Memory B cell (primary cell): ENCODE data around the gene MMUT.

ENCODE experiments used
- ATAC-seq: fragments of 150-1000 bp; cut with Tn5 transposase; 2 replicates; pipeline ENCODE4 v1.10.0; 2021; ENCODE audit warnings: low read depth, mild to moderate bottlenecking, moderate library complexity
- DNase-seq, 2 donors: peaks; one replicate each; pipeline ENCODE4 v3.0.0; 2022; ENCODE audit warnings: low spot score in 2 of 2
- H3K27ac Mint-ChIP-seq: one replicate; pipeline ENCODE4 v1.8.0; 2022; ENCODE audit warnings: mild to moderate bottlenecking, moderate library complexity, mixed read lengths
- H3K27me3 Mint-ChIP-seq: one replicate; pipeline ENCODE4 v1.8.0; 2022; ENCODE audit warnings: mixed read lengths
- H3K36me3 Mint-ChIP-seq: one replicate; pipeline ENCODE4 v1.8.0; 2022; ENCODE audit warnings: mild to moderate bottlenecking, mixed read lengths
- H3K4me1 Mint-ChIP-seq: one replicate; pipeline ENCODE4 v1.8.0; 2022; ENCODE audit warnings: mixed read lengths
- H3K4me3 Mint-ChIP-seq: one replicate; pipeline ENCODE4 v1.8.0; 2022; ENCODE audit warnings: mild to moderate bottlenecking, moderate library complexity, mixed read lengths
- H3K9me3 Mint-ChIP-seq: one replicate; pipeline ENCODE4 v1.8.0; 2022; ENCODE audit warnings: mixed read lengths

MMUT gene

DNA sequence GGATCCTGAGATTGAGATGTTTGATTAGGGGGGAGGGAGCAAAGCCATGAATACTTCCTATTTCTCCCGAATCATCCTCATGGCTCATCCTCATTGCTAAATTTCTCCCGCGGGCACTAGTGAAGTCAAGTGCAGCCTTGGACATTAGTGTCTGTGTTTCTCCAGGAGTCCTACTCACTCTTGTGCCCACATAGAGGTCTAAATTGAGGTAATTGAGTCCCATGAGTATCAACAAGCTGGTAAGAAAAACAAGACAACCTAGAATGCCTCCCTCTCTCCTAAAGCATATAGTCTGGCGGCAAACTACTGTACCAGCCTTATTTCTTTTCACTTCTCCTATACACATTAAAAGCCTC is 537 bp upstream of the MMUT start:
- DNase-seq (no peak), ATAC-seq (no peak)
- Mint-ChIP-seq H3K27ac (peak overlapping the region; percentile 98), H3K36me3 (peaks cover 3% of the 10 kb centered on the region), H3K27me3 (no peaks in the 10 kb centered on the region), H3K9me3 (no peaks in the 10 kb centered on the region), H3K4me1 (peaks cover 40% of the 10 kb centered on the region), H3K4me3 (peak overlapping the region; percentile 96)

DNA sequence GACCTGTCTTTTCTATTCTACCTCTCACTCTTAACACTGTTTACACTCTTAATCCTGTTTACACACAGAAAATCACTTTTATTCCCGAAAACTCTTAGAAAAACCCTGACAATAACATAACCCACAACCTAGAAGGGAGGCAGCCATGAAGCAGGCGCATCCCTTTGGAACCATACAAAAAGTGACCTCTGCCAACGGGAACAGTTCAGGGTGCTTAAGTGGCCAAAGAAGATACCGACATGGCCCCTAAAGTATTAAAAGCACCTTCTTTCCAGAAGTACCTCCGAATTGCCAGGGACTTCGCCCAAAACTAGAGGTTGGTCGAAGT is 490 bp downstream of the MMUT start:
- no peaks in the 10 kb centered on the region for H3K27me3 Mint-ChIP-seq
- peaks cover 33% of the 10 kb centered on the region for H3K4me1 Mint-ChIP-seq
- ATAC-seq (no peak), DNase-seq (no peak)
- no peaks in the 10 kb centered on the region for H3K9me3 Mint-ChIP-seq
- peak overlapping the region; percentile 96 for H3K4me3 Mint-ChIP-seq
- H3K36me3 Mint-ChIP-seq: peaks cover under 1% of the 10 kb centered on the region
- H3K27ac Mint-ChIP-seq: peak overlapping the region; percentile 98

DNA sequence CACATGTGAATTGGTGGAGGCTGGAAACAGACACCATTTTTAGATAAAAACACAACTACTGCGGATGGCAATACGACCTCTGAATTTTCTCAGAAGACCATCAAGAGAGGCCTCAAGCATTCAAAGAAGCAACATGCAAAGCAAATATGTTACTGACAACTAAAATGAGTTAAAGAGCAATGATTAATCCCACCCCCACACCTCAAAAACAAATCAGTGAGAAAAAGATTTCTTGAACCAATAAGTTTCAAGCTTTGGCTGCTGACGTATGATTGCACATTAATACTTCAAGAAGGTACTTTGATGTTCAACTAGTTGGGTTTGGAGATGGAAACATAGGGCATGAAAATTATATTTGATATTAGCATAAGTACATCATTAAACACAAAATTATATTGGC is 982 bp downstream of the MMUT start:
- Mint-ChIP-seq H3K36me3 (peaks cover 2% of the 10 kb centered on the region), H3K4me3 (peak overlapping the region; percentile 96), H3K27ac (peak overlapping the region; percentile 98), H3K4me1 (peaks cover 33% of the 10 kb centered on the region), H3K27me3 (no peaks in the 10 kb centered on the region), H3K9me3 (no peaks in the 10 kb centered on the region)
- no peak for ATAC-seq
- no peak for DNase-seq

DNA sequence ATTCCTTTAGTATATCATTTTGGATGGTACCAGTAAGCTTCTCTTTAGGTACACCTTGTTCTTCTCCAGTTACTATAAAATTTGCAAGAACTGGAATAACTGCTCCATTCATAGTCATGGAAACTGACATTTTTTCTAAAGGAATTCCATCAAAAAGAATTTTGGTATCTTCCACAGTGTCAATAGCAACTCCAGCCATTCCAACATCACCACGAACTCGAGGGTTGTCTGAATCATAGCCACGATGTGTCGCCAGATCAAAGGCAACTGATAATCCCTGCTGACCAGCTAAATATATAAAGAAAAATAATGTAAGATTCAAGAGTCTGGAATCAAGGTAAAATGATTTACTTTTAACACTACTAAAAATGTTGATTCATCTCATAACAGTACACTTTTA is 5.3 kb downstream of the MMUT start:
- no peak for DNase-seq
- Mint-ChIP-seq H3K4me3 (no peak overlapping the region), H3K27me3 (no peaks in the 10 kb centered on the region), H3K27ac (no peak overlapping the region), H3K36me3 (peaks cover 8% of the 10 kb centered on the region), H3K9me3 (no peaks in the 10 kb centered on the region), H3K4me1 (peaks cover 17% of the 10 kb centered on the region)
- no peak for ATAC-seq

DNA sequence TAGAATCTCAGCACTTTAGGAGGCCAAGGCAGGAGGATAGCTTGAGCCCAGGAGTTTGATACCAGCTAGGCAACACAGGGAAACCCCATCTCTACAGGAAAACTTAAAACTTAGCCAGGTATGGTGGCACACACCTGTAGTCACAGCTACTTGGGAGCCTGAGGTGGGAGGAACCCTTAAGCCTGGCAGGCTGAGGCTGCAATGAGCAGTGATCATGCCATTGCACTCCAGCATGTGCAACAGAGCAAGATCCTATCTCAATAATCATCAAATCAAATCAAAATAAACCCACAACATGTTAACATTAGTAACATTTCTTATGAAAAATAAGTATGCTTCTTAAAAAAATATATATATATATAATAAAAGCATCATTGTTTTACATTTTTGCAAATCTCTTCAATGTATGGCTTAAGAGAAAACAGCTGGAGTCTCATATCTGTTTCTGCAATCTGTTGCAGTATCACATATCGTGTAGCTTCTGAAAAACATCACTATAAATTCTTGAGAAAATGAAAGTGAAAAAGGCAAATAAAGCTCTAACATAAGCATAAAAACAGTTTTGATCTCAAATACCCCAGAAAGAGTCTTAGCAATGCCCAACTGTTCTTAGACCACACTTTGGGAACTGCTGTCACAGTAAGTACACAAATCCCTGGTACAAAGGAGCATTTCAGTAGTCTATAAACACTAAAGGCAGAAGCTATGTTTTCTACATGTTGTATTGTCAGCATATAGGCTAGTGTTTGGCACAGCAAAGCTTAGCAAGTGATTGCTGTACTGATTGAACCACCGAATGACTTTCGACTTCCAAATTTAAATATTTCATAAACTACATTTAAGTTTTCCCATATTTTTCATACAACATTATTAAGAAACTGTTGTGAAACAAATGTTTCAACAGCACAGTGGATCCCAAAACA is 8.0 kb downstream of the MMUT start:
- Mint-ChIP-seq H3K4me1 (peaks cover 8% of the 10 kb centered on the region), H3K9me3 (no peaks in the 10 kb centered on the region), H3K27me3 (no peaks in the 10 kb centered on the region), H3K36me3 (peaks cover 13% of the 10 kb centered on the region), H3K4me3 (no peak overlapping the region), H3K27ac (no peak overlapping the region)
- DNase-seq (no peak), ATAC-seq (no peak)

DNA sequence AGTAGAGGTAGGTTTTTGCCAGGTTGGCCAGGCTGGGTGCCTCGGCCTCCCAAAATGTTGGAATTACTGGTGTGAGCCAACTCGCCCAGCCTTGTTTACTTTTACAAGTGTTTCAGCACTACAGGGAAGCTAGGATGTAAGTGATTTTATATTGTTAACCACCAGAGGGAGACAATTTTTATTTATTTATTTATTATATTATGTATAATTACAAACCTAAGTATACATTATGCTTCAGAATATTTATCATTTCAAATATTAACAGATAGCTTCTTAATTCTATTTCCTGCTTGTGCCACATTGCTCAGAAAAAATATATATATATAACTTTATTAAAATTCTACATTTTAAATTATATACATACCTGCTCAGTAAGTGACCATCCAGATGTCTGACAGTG is 9.8 kb downstream of the MMUT start:
- Mint-ChIP-seq H3K4me1 (no peaks in the 10 kb centered on the region), H3K4me3 (no peak overlapping the region), H3K36me3 (peaks cover 19% of the 10 kb centered on the region), H3K27me3 (no peaks in the 10 kb centered on the region), H3K9me3 (no peaks in the 10 kb centered on the region), H3K27ac (no peak overlapping the region)
- no peak for ATAC-seq
- no peak for DNase-seq

DNA sequence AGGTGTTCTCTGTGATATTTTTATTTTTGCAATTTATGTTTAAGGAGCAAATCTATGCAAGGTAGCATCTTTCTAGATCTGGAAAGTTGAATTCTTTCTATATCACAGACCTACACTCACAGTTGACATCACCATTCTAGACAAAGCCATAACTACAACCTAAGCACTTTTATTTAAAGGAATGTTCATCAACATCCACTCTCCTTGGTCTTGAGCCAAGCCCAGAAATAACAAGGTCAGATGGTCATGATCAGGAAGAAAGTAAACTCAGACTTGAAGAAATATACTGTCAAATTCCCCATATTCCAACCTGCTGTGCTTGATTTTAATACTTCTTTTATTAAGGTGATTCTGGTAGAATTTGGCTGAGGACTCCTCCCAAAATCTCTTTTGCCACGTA is 32.2 kb downstream of the MMUT start:
- H3K27ac Mint-ChIP-seq: no peak overlapping the region
- peaks cover 3% of the 10 kb centered on the region for H3K9me3 Mint-ChIP-seq
- no peak for ATAC-seq
- no peaks in the 10 kb centered on the region for H3K27me3 Mint-ChIP-seq
- peaks cover 32% of the 10 kb centered on the region for H3K36me3 Mint-ChIP-seq
- DNase-seq: no peak
- H3K4me3 Mint-ChIP-seq: no peak overlapping the region
- H3K4me1 Mint-ChIP-seq: no peaks in the 10 kb centered on the region

DNA sequence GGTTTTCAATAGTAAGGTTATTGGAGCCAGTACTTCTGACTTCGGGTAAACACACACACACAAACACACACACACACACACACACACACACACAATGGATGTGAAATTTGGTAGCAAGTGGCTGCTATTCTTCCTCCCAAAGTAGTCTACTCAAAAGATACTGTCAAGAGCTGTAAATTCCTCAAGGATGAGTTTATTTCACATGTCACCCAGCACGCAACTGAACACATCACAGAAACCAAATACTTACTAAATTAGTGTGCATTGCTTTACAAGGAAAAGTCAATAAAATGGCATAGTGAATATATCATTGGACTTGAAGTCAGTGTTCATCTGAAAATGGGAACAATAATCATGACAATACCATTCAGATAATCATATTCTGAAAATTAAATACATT is 32.9 kb downstream of the MMUT start:
- Mint-ChIP-seq H3K27me3 (no peaks in the 10 kb centered on the region), H3K36me3 (peaks cover 27% of the 10 kb centered on the region), H3K4me1 (no peaks in the 10 kb centered on the region), H3K9me3 (peaks cover 3% of the 10 kb centered on the region), H3K4me3 (no peak overlapping the region), H3K27ac (no peak overlapping the region)
- DNase-seq: no peak
- no peak for ATAC-seq

DNA sequence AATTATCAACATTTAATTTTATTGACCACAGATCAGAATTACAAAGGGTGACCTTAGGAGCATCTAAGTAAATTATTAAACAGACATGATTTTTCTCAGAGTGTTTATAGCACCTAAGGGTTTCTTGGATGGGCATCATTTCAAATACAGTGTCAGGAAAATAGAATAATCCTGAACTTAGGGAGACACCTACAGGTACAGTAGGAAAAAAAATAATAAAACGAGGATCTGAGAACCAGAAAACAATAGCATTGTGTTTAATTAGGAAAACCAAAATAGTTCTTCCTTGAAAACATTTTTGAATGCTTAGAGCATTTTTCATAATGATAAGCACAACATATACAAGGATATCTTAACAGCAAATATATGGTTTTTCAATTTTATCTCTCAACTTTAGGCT is 39.2 kb downstream of the MMUT start:
- ATAC-seq (no peak), DNase-seq (no peak)
- no peak overlapping the region for H3K4me3 Mint-ChIP-seq
- no peaks in the 10 kb centered on the region for H3K27me3 Mint-ChIP-seq
- H3K4me1 Mint-ChIP-seq: no peaks in the 10 kb centered on the region
- H3K36me3 Mint-ChIP-seq: peaks cover 7% of the 10 kb centered on the region
- peaks cover 3% of the 10 kb centered on the region for H3K9me3 Mint-ChIP-seq
- no peak overlapping the region for H3K27ac Mint-ChIP-seq

DNA sequence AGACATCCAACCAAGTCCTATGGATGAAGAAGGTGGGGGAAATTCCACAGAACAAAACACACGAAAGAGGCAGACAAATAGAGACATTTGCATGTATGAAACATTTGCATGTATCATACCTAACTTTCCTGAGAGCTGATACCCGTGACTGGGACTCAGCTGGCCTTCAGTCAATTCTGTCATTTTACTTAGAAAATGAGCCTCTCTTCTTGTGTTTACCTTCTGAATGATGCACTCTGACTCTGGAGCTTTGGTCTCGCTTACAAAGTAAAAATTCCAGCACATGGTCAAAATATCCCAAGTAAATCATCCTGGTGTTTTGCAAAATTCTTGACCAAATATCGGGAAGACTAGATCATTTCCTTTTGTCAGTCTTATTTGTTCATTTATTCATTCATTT is 46.9 kb downstream of the MMUT start:
- Mint-ChIP-seq H3K36me3 (no peaks in the 10 kb centered on the region), H3K27ac (no peak overlapping the region), H3K9me3 (no peaks in the 10 kb centered on the region), H3K4me1 (no peaks in the 10 kb centered on the region), H3K27me3 (peaks cover 6% of the 10 kb centered on the region), H3K4me3 (no peak overlapping the region)
- DNase-seq (no peak), ATAC-seq (no peak)

DNA sequence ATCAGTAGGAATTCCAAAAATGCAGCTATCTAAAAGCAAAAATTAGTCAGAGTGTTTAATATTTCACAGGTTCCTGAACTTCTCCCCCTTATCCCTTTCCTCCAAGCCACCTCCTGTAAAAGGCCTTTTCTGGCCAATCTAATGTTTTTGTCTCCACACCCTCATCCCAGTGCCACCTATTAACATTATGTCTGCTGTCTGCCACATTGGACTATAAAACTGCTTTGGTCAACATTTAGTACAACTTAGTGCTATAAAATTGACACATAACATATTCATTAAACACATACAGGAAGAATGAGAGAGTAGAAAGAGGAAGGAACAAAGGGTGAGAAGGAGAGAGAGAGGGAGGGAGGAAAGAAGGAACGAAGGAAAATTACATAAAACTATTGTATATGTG is 47.7 kb downstream of the MMUT start:
- ATAC-seq (no peak), DNase-seq (no peak)
- H3K4me3 Mint-ChIP-seq: no peak overlapping the region
- H3K36me3 Mint-ChIP-seq: no peaks in the 10 kb centered on the region
- H3K27ac Mint-ChIP-seq: no peak overlapping the region
- no peaks in the 10 kb centered on the region for H3K4me1 Mint-ChIP-seq
- no peaks in the 10 kb centered on the region for H3K9me3 Mint-ChIP-seq
- peaks cover 6% of the 10 kb centered on the region for H3K27me3 Mint-ChIP-seq

DNA sequence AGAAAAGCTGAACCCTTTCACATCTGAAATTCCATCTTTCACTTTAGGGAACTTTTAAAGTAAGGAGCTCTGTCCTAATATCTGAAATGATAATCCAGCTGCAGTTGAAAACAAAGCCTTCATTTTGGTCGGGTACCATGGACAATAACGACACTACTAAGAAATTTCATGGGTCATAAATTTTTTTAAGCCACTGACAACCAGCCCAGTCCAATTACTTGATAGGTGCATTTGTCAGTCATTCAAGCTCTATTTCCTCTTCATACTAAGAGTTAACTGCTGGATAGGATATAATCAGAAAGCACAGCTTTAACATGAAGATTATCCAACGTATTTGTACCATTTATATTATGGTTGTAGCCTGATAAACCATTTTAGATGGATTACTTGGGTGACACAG is 52.5 kb downstream of the MMUT start:
- H3K36me3 Mint-ChIP-seq: no peaks in the 10 kb centered on the region
- no peaks in the 10 kb centered on the region for H3K4me1 Mint-ChIP-seq
- H3K27me3 Mint-ChIP-seq: peaks cover 5% of the 10 kb centered on the region
- H3K9me3 Mint-ChIP-seq: no peaks in the 10 kb centered on the region
- no peak for ATAC-seq
- no peak overlapping the region for H3K4me3 Mint-ChIP-seq
- H3K27ac Mint-ChIP-seq: no peak overlapping the region
- DNase-seq: no peak

DNA sequence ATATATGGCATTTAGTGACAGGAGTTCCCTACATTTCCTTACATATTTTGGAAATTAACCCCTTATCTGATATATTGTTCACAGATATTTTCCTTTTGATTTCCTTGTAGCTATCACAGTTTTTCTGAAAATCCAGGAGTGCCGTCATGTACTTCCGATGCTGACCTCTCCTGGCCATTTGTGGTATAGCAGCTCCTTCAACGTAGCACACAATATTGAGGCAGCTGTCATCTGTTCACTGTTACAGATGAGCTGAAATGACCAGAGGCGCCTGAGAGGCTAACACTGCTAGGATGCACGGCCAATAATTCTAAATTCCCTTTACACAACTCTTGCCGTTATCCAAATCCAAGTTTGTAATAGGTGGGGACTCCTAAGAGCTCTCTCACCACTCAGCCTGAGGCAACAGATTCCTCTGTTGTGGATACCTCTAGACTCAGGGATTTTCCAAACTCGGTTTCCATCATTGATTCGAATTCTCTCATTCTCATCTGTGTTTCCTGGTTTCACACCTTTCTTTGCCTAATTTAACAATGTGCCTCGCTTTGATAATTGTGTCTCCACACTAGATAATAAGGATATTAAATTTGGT is 53.0 kb downstream of the MMUT start:
- Mint-ChIP-seq H3K27me3 (peaks cover 5% of the 10 kb centered on the region), H3K9me3 (no peaks in the 10 kb centered on the region), H3K36me3 (no peaks in the 10 kb centered on the region), H3K4me3 (no peak overlapping the region), H3K27ac (no peak overlapping the region), H3K4me1 (no peaks in the 10 kb centered on the region)
- ATAC-seq: peak; percentile 38
- peak; percentile 28 to 55 for DNase-seq

DNA sequence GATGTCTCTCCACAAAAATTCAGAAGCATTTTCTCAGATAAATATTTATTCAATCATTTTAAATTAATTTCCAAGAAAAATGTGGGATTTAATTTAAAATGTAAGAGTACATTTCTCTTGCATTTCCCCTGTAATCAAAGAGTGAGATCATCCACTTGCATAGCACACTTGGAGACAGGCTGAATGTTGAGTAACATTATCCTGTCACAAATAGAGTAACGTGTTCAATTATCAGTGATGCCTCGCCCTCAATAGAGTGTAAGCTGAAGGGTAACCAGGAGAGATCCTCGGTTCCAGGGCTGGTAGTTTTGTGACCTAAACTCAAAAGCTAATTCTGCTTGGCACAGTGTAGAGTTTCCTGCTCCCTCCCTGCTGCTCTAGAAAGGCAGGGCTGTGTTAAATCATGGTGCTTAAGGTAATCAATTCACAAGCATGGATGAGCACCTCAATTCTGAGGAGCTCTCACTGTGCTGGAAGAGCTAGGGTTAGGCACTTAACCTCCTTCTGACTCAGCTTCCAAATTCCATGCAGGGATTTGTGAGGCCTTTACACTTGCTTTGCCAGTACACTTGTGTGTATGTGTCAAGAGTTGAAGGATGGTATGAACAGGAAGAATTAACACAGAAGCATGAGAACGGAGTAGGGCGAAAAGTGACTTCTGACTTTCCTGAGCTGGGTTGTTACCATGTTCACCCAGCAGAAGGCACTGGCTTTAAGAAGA is 56.6 kb downstream of the MMUT start:
- DNase-seq (no peak), ATAC-seq (no peak)
- H3K9me3 Mint-ChIP-seq: no peaks in the 10 kb centered on the region
- no peaks in the 10 kb centered on the region for H3K36me3 Mint-ChIP-seq
- H3K4me3 Mint-ChIP-seq: no peak overlapping the region
- H3K4me1 Mint-ChIP-seq: no peaks in the 10 kb centered on the region
- H3K27me3 Mint-ChIP-seq: peaks cover 1% of the 10 kb centered on the region
- no peak overlapping the region for H3K27ac Mint-ChIP-seq
